C1 segment of cervical spinal cord (tissue), 14 donors: Measurements from ENCODE around the gene GLUL.
"Not testable (repeated sequence)": the region's sequence is repeated elsewhere in the genome, so short reads cannot be mapped to it uniquely, and the experiment has no call there.

Source experiments
- DNase-seq, 14 donors: peaks; one replicate each; lab custom pipeline; 2025; lab: John Stamatoyannopoulos, UW

Gene GLUL

DNA sequence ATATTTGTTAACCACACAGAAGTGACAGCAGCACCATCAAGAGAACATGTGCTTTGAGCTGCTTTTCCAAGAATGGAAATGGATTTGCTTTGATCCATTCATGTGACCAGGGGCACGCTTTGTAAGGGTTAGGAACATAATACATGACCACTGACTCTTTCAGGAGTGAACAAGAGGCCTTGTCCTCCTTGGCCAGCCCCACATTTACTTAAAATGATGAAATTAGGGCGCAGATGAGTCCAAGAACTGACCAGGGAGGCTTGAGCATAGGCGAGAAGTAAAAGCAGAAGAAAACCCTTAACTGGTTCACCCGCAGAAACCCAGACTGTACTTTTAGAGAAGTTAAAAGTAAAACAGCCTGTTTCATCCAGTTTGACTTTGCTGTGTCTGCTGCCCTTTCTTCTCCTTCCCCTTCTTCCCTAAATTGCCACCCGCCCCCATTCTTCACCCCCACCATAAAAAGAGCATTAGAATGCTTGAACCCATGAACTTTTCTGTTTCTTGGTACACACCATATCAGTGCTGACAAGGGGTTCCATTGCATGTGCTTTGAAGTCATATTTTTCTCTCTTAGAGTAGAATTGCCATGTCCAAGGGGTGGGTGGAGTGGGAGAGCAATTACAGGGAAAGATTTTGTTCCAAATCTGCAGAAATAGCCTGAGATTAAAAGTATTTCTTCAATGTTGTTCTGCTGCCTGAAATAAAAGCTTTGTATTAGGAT lies 2.6 kb upstream of the GLUL start:
- peak in 3 of 14 donors; percentile 16 to 49 (median 26) for DNase-seq

DNA sequence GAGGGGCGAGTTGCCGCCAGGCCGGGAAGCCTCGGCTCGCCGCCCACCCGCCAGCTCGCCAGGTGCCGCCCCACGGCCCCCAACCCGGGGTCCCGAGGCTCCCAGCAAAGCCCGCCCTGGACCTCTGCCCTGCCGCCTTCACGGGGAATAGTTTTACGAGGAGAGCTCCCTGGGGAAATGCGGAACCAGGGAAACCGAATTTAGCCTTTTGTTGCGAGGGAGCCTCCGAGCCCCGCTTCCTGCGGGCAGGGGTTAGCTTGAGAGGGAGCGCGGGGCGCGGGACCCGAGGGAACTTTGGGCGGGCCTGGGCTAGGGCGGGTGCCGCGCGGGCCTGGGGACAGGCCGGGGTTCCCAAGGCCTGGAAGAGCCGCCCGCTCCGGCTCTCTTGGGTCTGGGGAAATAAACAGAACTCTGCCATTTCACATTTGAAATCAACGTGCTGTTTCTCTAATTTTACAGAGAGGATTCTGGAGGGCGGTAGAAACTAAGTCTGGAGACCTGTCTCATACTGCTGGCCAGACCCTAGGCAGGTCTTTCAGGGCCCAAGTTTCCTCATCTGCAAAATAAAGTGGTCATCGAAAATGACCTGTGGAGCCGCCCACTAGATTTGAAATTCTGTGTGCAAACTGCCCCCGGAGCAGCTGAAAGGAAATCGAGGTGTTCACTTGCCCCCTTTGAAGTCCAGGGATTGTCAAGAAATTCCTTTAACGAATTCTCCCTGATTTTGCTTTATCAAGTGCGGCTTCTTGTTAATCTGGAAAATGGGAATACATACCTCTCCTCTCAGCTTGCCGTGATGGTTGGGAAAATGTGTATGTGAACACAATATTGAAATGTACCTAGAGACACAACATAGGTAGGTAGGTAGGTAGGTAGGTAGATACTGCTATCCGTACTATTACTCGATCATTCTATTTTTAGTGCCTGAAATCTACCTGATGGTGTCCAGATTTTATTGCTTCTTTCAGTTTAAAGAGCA lies 749 bp upstream of the GLUL start:
- DNase-seq = peak in 1 of 14 donors; percentile 48

DNA sequence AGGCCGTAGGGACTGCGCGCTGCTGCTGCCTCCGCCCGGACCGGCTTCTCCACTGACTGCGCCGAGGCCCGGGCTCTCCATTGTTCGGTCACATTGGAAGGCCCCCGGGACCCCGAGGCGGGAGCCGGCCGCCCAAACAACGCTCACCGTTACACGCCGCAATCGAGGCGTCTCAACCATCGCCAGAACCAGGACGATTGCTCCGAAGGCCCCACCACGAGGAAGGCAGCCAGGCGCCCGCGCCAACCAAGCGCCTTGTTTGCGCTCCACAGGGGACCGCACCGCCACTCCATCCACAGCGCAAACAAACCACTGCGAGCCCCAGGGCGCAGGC lies 595 bp downstream of the GLUL start:
- DNase-seq = peak in 1 of 14 donors; percentile 71

DNA sequence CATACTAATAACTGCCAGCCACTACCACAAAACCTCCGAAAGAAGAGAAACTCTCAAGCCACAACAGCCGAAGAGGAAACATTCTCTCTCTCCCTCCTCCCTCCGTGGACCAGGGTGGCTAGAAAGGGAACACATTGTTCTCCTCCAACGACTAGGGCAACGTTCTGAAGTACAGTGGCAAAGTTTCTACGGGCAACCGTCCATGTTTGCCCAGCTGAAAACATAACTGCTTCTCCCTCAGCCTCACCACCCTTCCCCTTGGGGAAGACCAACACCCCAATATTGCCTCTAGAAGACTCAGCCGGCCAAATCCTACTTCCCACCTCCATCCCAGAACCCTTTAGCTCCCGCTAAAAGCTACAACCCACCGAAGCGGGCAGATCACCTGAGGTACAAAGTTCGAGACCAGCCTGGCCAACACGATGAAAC lies 2.0 kb downstream of the GLUL start:
- DNase-seq = peak in 2 of 14 donors; percentile 34 to 52

DNA sequence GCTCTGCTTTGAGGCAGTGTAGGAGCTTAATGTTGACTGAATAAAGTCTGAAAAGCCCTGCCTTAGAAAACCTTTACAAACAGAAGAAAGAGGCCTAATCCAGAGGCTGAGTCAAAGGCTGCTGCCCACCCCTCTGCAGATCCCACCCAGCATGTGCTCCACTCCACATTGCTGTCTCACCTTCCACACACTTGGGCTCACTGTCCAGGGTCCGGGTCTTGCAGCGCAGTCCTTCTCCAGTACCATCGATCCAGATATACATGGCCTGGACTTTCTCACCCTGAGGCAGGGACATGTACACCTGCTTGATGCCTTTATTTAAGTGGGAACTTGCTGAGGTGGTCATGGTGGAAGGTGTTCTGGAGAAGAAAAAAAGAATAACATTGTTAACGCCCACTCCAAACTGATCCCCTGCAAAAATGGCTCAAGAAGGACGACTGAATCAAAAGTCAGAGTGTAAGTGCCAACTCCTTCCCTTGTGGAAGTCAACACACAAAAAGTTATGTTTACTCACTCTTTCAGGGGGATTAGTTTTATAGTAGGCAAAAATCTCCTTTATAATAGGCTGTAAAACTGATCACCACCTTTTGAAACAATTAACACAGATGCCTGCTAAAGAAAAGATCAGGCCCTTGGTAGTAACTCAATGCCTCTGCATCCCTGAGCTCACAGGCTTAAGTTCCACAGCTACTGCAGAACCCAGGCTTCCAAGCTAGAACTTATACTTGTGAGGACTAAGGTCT lies 3.0 kb downstream of the GLUL start:
- DNase-seq = peak in 2 of 14 donors; percentile 23 to 40

DNA sequence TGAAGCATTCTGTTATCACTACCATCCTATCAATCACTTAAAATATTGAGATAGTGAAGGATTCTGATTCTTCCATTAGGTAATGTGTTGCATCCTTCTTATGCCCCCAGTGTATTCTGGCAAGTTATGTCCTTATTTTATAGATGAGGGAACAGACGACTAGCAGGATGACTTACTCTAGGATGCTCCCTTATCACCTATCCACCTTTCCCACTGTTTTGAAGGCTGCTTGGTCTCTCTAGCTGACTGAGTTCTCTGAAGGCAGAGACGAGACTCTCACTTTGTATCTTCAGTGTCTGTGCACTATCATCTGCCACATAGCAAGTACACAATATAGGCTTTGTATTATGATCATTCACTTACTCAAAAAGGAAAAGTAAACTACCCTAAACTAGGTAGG lies 4.0 kb downstream of the GLUL start:
- no peak for DNase-seq

DNA sequence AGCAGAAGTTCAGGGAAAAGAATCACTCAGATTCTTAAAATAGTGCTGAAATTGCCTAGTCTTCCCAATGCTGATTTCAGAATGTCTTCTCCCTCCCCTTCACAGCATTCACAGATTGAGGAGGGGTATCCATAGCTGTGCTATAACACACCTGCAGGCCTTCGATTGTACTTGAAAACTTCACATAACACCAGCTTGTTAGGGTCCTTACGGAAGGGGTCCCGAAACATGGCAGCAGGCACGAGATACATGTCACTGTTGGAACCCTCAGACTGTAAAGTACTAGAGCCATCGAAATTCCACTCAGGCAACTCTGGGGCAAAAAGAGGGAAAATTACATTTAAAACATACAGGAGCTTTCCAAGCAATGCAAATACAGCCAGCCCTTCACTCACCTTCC lies 4.6 kb downstream of the GLUL start:
- DNase-seq = no peak

DNA sequence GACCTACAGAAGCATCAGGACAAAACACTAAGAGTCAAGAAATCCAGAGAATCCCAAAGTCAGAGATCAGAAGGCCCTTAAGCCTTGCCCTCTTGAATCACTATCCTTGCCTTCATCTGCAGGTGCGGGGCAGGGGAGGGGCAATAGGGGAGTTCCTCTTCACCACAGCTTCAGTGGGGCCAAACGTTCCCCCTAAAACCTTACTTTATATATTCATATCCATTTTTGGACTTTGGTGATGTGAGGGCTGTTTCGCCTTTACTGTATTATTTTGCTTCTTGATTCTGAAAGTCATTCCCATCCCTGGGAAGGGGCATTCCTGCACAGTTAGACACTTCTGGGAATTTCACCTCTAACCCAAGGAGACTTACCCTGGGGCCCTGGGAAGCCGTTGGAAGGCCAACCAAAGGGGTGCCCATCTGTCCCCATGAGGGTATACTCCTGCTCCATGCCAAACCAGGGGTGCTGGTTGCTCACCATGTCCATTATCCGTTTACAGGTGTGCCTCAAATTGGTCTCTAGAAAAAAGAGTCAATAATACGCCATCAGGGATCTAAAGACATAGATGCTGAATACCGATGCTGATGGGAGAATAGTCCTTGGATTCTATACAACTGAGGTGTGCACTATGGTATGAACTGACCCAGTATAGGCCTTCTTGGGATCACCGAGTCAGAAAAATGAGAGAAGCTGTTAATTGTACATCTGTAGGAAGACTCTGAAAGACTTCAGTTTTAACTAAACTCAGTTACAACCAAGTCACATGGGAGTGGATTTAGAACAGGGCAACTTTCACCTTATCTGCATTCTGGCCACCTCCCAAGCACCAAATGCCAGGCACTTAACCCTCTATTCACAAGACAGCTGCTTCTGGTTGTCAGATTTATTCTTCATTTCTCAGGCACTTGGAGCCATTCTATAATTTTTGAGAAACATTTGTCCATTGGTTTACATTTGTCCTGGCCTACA lies 5.4 kb downstream of the GLUL start:
- peak in 1 of 14 donors; percentile 46 for DNase-seq

DNA sequence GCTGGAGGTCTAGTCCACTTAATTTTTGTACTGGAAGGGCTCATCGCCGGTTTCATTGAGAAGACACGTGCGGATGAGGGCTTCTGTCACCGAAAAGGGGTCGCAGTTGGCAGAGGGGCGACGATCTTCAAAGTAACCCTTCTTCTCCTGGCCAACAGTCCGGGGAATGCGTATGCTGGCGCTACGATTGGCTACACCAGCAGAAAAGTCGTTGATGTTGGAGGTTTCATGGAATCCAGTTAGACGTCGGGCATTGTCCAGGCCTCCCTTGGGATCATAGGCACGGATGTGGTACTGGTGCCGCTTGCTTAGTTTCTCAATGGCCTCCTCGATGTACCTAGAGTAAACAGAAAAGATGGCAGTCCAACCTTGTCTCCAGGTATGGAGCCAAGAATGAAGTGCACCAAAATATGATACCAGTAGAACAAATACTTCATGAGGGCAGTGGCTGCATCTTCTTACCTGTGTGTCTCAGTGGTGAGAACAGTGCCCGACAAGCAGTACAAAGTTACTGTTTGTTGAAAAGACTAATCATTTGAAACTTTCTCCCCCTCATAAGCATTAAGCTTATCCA lies 7.1 kb downstream of the GLUL start:
- DNase-seq = peak in 2 of 14 donors; percentile 33 to 37

DNA sequence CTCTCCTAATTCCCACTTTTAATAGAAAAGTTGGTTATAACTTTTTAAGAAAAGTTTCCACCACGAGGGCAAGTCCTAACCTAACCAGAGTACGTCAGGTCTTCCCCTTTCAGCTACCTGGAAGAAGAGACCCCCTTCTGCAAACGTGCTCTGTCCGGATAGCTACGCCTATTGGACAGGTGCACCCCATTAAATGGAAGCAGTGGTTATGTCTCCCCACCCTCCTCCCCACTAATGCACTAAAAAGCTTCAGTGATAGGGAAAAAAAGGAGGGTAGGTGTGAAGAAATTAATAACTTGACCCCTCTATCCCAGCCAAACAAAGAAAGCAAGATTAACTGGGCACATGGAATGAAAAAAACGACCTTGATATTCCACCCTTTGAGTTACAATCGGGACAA lies 7.7 kb downstream of the GLUL start:
- no peak for DNase-seq

DNA sequence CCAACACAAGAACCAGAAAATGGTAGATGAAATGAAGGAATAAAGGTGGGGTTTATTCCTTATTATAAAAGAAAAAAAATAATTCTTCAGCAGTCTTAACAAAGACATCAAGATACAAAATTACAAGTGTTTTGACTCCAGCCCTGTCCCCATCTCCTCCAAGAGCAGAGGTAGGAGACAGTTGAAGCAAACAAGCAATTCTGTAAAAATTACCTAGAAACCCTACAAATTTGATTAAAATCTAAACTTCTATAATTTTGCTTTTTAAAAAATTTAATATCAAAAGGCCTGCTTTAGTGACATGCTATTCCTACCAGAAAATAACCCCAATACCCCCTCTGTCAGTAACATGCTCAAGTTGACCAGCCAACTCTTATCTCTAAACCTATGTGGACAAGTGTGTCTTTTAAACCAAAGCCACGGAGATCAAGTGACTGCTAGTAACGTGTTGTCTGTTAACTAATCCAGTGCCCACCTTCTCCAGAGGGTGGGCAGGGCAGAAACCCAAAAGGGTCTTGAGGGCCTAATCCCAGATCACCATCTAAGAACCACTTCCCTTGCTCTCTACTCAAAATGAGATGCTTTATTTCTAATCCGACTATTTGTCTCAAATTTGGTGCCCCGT lies 8.4 kb downstream of the GLUL start:
- DNase-seq = peak in 1 of 14 donors; percentile 12

DNA sequence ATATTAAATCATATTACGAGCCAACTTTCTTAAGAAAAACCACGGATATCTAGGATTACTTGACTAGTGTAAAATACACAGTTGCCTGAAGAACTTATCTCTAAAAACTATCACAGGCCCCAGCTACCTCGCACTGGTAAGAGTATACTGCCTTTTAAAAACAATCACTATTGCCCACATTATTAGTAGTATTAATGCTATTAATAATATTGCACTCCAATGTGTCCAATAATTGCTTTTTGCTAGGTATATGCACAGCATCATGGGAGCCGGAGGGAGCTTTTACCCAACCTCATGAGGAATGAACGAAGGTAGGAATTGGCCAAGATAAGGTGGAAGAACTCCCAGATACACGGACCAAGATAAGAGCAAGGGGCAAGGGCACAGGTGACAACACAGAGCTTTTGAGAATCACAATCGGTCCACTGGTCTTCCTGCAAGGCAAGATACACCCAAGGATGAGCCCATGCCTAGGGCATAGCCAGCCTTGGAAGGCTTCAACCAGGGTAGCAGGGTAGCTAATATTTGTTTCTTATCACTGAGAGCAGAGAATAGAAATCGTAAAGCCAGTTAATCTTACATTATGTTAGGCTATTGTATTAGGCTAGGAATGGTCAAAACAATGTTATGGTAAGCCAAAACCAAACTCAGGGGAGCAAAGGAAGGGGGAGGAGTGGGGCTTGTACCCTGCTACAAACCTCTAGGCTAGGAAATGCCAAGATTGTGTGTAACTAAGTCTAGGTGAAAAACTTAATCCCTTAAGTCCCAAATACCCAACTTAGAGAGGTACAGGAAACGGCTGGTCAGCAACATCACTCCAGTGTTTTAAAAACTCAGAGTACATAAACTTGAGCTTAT lies 9.4 kb downstream of the GLUL start:
- no peak for DNase-seq

DNA sequence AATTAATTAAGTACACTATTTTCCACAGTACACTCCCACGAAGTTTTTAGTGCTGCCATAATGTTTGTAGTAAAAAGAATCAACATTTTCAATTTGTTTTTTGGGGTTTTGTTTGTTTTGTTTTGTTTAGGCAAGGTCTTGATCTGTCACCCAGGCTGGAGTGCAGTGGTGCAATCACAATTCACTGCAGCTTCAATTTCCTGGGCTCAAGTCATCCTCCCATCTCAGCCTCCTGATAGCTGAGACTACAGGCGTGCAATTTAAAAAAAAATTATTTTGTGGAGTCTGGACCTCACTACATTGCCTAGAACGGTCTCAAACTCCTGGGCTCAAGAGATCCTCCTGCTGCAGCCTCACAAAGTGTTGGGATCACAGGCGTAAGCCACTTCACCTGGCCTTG lies 11.4 kb downstream of the GLUL start:
- no peak for DNase-seq

DNA sequence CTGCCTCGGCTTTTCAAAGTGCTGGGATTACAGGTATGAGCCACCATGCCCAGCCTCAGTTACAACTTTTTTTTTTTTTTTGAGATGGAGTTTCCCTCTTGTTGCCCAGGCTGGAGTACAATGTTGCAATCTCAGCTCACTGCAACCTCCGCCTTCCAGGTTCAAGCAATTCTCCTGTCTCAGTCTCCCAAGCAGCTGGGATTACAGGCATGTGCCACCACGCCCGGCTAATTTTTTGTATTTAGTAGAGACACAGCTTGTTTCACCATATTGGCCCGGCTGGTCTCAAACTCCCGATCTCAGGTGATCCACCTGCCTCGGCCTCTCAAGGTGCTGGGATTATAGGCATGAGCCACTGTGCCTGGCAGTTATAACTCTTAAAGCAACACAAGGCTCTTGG lies 11.8 kb downstream of the GLUL start:
- not testable (repeated sequence) for DNase-seq

DNA sequence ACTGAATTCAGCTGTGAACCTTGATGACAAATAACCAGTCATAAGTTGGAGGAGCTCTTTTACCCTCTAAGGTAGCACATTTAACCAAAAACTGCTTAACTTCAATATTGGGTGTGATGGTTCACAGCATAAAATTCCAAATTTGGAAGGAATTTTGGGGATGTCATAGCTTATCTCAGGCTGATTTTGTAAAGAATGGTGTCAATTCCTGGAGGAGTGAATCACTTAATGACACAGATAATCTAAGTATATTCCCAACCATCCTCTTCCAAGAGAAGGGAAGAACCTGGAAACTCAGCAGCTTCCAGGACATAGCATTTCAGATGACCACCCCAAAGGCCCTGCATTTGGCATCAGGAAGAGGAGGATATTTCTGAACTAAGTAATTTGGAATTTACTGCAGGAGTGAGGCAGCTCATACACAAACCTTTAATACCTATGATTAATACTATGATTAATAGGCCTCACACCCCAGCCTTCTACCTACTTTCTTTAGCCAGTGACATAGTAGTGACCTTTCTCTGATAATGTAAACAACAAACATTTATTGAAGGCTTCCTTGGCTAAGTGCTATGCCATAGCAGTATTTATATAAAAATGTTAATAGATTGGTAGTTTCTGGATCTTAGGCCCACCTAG lies 14.5 kb downstream of the GLUL start:
- DNase-seq = no peak

DNA sequence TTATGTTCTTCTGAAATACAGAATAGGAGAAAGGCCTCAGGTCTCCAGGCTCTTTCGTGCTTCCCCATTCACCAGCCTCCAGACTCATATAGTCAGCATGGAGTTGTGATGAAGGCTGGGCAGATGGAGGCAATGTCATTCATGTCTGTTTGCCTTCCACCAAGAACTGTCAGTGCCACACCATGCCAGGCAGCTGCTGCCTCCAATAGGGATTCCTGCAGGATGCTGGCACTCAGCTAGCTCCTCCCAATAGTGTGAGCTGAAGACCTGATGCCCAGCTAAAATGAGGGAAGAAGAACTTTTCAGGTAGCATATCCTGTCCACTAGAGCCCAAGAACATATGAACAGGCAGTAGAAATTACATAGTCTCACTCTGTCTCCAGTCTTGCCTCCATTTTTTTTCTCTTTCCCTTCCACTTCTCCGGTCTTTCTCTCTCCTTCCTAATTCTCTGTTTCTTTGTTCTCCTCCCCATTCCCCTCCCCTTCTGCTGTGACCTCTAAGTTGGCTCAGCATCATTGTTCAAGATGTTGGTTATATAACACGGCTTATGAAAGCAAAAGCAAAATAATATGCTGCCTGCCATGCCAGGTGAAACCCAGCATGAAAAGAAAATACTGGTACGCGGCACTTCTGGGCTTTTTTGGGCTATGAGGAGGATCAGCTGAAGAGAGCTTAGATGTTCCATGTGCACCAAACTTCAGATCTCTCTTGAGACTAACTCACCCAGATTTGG lies 17.3 kb downstream of the GLUL start:
- DNase-seq = peak in 1 of 14 donors; percentile 32

DNA sequence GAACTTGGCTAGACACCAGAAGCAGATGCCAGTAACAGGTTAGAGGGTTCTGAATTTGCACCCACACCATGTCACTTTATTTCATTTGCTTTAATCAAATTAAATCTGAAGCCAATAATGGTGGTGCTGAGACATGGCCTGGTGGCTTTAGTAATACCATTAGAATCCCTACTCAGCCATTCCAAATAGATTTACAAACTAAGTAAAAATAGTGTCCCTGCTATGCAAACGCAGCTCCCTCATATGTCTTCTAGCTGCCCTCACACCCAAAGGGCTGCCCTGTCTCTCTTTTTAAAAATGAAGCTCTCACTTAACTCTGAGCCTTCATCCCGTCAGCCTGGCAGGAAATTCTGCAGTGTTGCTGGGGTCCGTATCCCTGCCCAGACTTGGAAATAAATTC lies 21.1 kb downstream of the GLUL start:
- DNase-seq = no peak

DNA sequence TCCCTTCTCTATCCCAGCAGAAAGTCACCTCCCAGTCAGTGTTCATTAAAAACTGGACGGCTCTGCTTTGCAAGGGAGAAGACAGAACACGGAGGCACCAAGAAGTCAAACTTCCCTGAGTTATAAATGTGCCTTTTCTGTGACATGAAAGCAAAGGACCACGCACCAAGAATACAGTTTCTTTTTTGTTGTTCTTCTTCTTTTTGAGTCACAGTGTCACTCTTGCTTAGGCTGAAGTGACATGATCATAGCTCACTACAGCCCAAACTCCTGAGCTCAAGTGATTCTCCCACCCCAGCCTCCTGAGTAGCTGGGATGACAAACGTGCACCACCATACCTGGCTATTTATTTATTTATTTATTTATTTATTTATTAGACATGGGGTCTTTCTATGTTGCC lies 22.7 kb downstream of the GLUL start:
- no peak for DNase-seq
